ENCODE results near the gene RBCK1.

RBCK1 gene

GRCh38 chr20:416950-417800 is 9.1 kb downstream of the RBCK1 start:
- no peak for DNase-seq (ENCODE audit: low read depth)
- no peak overlapping the region for H3K4me3 ChIP-seq (ENCODE audit: low read depth, low read length)
- TF ChIP-seq CTCF (IDR thresholded peaks at IDR 0.05; ENCODE audit: insufficient read depth, low read depth, low read length, missing control alignments): no peak

- no peak for DNase-seq (ENCODE audit: low read depth)
- no peak overlapping the region for H3K4me3 ChIP-seq (ENCODE audit: low read depth, low read length)
- no peak for TF ChIP-seq CTCF (IDR thresholded peaks at IDR 0.05; ENCODE audit: insufficient read depth, low read depth, low read length, missing control alignments)
These were observed 9.8 kb downstream of the RBCK1 start for GRCh38 chr20:417801-418342.

DNA sequence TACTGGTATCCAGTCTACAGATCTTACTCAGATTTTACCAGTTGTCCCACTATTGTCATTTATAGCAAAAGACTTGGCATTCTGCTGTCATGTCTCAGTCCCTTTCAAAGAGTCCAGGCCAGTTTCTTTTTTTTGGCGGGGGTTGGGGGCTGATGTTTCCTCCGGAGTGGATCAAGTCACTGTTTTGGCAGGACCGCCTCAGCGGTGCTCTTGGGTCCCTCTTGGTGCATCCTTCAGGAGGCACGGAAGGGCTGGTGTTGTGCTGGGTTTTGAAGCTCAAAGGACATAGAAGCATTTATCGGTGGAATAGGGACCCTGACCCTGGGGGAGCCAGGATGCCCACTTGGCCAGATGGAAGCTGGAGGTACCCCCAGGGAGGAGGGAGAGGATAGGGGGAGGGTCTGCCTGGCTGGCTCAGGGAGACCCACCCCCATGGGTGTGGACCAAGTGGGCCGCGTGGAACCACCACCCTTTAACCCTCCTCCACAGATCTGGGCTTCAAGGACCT is 10.8 kb downstream of the RBCK1 start:
- no peak for TF ChIP-seq CTCF (IDR thresholded peaks at IDR 0.05; ENCODE audit: insufficient read depth, low read depth, low read length, missing control alignments)
- H3K4me3 ChIP-seq (ENCODE audit: low read depth, low read length): no peak overlapping the region
- DNase-seq (ENCODE audit: low read depth): no peak

GRCh38 chr20:419556-420165 is 11.6 kb downstream of the RBCK1 start:
- H3K4me3 ChIP-seq (ENCODE audit: low read depth, low read length): no peak overlapping the region
- TF ChIP-seq CTCF (IDR thresholded peaks at IDR 0.05; ENCODE audit: insufficient read depth, low read depth, low read length, missing control alignments): no peak
- DNase-seq (ENCODE audit: low read depth): no peak

DNA sequence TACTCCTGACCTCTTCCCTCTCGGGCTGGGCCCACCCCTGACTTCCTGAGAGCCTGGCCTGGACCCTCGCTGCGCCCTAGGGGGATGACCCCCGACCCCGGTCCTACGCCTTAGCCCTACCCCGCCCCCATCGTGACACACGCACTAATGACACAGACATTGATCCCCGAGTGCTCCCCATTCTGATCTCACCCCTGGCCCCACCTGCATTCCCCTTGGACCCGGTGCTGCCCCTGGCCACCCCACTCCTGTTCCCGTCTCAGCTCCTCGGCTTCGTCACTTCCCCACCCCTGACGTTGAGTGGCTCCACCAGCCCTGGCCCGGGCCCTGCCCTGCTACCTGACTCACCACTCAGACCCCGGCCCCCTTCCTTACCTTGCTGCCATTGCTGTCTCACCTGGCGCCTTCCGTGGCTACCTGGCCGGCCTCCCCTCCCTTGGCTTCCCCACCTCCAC is 12.1 kb downstream of the RBCK1 start:
- no peak for TF ChIP-seq CTCF (IDR thresholded peaks at IDR 0.05; ENCODE audit: insufficient read depth, low read depth, low read length, missing control alignments)
- no peak for DNase-seq (ENCODE audit: low read depth)
- no peak overlapping the region for H3K4me3 ChIP-seq (ENCODE audit: low read depth, low read length)

GRCh38 chr20:420721-421574 is 12.8 kb downstream of the RBCK1 start:
- TF ChIP-seq CTCF (IDR thresholded peaks at IDR 0.05; ENCODE audit: insufficient read depth, low read depth, low read length, missing control alignments): no peak
- H3K4me3 ChIP-seq (ENCODE audit: low read depth, low read length): no peak overlapping the region
- peak; percentile 68 for DNase-seq (ENCODE audit: low read depth)

All from GM12865 (cell line).